VCaP (cell line): ENCODE data around the gene TYMS.

Source experiments
- H3K27ac ChIP-seq: fragments of 450-650 bp; 2 replicates; pipeline ENCODE4 v1.5.1; 2017
- CTCF ChIP-seq: fragments of 450-650 bp; conservative IDR thresholded peaks from 2 replicates; pipeline ENCODE4 v1.5.1; 2017; ENCODE audit warnings: mild to moderate bottlenecking, moderate library complexity

Gene TYMS

GRCh38 chr18:712401-713134 lies 55.1 kb downstream of the TYMS start, which contains the start of gene ENOSF1:
Gene ENOSF1, minus strand, starts transcription at chr18:712630. Its CDS starts 43 bp downstream, at chr18:712587.
- peak; percentile 96 for TF ChIP-seq CTCF
- peak within 1 kb of the TSS; percentile 95 for H3K27ac ChIP-seq

DNA sequence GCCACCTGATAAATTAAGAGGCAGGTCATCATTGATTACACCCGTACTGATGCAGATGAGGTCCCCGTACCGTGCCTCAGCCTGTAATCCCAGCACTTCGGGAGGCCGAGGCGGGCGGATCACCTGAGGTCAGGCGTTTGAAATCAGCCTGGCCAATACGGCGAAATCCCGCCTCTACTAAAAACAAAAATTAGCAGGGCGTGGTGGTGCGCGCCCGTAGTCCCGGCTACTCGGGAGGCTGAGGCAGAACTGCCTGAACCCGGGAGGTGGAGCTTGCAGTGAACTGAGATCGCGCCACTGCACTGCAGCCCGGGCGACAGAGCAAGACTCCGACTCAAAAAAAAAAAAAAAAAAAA lies 55.7 kb downstream of the TYMS start:
- H3K27ac ChIP-seq, result peak overlapping the region; percentile 95
- no peak for TF ChIP-seq CTCF

DNA sequence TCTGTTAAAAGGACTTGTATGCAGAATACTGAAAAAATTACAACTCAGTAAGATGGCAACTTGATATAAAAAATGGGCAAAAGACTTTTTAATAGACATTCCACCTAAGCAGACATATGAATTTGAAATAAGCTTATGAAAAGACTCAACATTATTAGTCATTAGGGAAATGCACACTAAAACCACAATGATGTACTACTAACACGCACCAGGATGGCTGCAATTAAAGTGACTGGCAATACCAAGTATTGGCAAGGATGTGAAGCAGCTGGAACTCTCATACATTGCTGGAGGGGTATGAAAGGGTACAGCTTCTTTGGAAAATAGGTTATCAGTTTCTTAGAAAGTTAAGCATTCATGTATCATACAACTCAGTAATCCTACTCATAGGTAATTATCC lies 58.2 kb downstream of the TYMS start:
- TF ChIP-seq CTCF, result no peak
- H3K27ac ChIP-seq, result no peak overlapping the region

GRCh38 chr18:717003-717402 lies 59.5 kb downstream of the TYMS start:
- no peak for TF ChIP-seq CTCF
- H3K27ac ChIP-seq, result no peak overlapping the region
